PC-3 (cell line): Measurements from ENCODE around the gene CLDN4. TPM values are rescaled to one million over a fixed set of nuclear protein-coding genes. Genes with fewer than 3 reads are reported as not detected.

Source experiments
- ATAC-seq: fragments of 200-7000 bp; cut with Tn5 transposase; 2 replicates; pipeline ENCODE4 v1.9.1; 2020; ENCODE audit warnings: mild to moderate bottlenecking, moderate library complexity
- BruUV-seq: library from RNA; stranded (reverse); fragments of 400-500 nt; replicated peaks from 2 replicates; lab custom pipeline; 2021; lab: Mats Ljungman, UMichigan
- CTCF ChIA-PET: fragments of 300-600 bp; sonication (Branson Sonifier 250); formaldehyde crosslinking; loops from one replicate; lab custom pipeline; 2022; ENCODE audit warnings: antibody characterized with exemption; lab: Charles Lee
- POLR2A ChIA-PET: fragments of 300-600 bp; sonication (Branson Sonifier 250); formaldehyde crosslinking; loops from one replicate; lab custom pipeline; 2022; ENCODE audit warnings: antibody characterized with exemption; ENCODE audit not compliant: unreplicated experiment; lab: Charles Lee
- DNase-seq: peaks from one replicate; pipeline ENCODE4 v3.0.0-alpha.2; 2015
- H2AFZ ChIP-seq: fragments of 300-600 bp; sonication (generic); 2 replicates; pipeline ENCODE4 v1.6.0; 2016; ENCODE audit warnings: antibody characterized with exemption, low read length
- H3F3A ChIP-seq: fragments of 300-600 bp; sonication (generic); one replicate; pipeline ENCODE4 v1.6.0; 2017; ENCODE audit warnings: antibody characterized with exemption, low read length, control low read depth, mild to moderate bottlenecking; ENCODE audit not compliant: unreplicated experiment
- H3K27ac ChIP-seq: fragments of 300-600 bp; sonication (generic); 2 replicates; pipeline ENCODE4 v1.5.1; 2016; ENCODE audit warnings: mild to moderate bottlenecking, low read length
- H3K27me3 ChIP-seq: fragments of 300-600 bp; sonication (generic); 2 replicates; pipeline ENCODE4 v1.6.1; 2016; ENCODE audit warnings: low read length, mixed read lengths
- H3K36me3 ChIP-seq: fragments of 300-600 bp; sonication (generic); 2 replicates; pipeline ENCODE4 v1.6.1; 2016; ENCODE audit warnings: low read depth, mixed run types, low read length, mixed read lengths
- H3K4me1 ChIP-seq: fragments of 300-600 bp; sonication (generic); 2 replicates; pipeline ENCODE4 v1.5.1; 2016; ENCODE audit warnings: low read length; ENCODE audit not compliant: insufficient read depth
- H3K4me2 ChIP-seq: fragments of 300-600 bp; sonication (generic); 2 replicates; pipeline ENCODE4 v1.6.0; 2016; ENCODE audit warnings: low read length
- H3K4me3 ChIP-seq: fragments of 300-600 bp; sonication (generic); 2 replicates; pipeline ENCODE4 v1.5.1; 2016; ENCODE audit warnings: mild to moderate bottlenecking, low read length, mixed read lengths
- H3K79me2 ChIP-seq: fragments of 300-600 bp; sonication (generic); 2 replicates; pipeline ENCODE4 v1.6.1; 2017; ENCODE audit warnings: low read length, mixed read lengths
- H3K9ac ChIP-seq: fragments of 300-600 bp; sonication (generic); 2 replicates; pipeline ENCODE4 v1.6.0; 2016; ENCODE audit warnings: mild to moderate bottlenecking, low read length
- H3K9me2 ChIP-seq: fragments of 300-600 bp; sonication (generic); replicated peaks from 2 replicates; pipeline ENCODE4 v1.6.1; 2016; ENCODE audit warnings: mixed run types, low read length, mixed read lengths
- H3K9me3 ChIP-seq: fragments of 300-600 bp; sonication (generic); 2 replicates; pipeline ENCODE4 v1.6.1; 2016; ENCODE audit warnings: low read length, mixed read lengths
- H4K20me1 ChIP-seq: fragments of 300-600 bp; sonication (generic); 2 replicates; pipeline ENCODE4 v1.6.1; 2016; ENCODE audit warnings: low read length, mixed read lengths
- EZH2 ChIP-seq: fragments of 300-600 bp; sonication (generic); IDR thresholded peaks from one replicate; pipeline ENCODE4 v1.6.1; 2017; ENCODE audit warnings: antibody characterized with exemption, mild to moderate bottlenecking, low read length; ENCODE audit not compliant: unreplicated experiment
- EZH2phosphoT487 ChIP-seq: fragments of 300-600 bp; sonication (generic); IDR thresholded peaks from 2 replicates; pipeline ENCODE4 v1.6.1; 2018; ENCODE audit warnings: mild to moderate bottlenecking, antibody characterized with exemption, low read length, borderline replicate concordance
- intact Hi-C: fragments of 100-400 bp; cut with micrococcal nuclease; formaldehyde crosslinking; loops from 2 replicates; pipeline ENCODE4 v1.9.0; 2023
- total RNA-seq: library from RNA; depleted of rRNA; stranded (reverse); fragments of >200 nt; gene quantifications from 2 replicates; pipeline ENCODE4 v1.2.3, GENCODE V29; 2014
- TF ChIP-seq, protein P1 (sequence below): fragments of 300-600 bp; sonication (generic); conservative IDR thresholded peaks from 2 replicates; pipeline ENCODE4 v1.5.1; 2017; ENCODE audit warnings: antibody characterized with exemption, low read depth, mild to moderate bottlenecking, low read length

The CLDN4 gene
- total RNA-seq, 1 experiment from 2014 or later, result 656 TPM

DNA sequence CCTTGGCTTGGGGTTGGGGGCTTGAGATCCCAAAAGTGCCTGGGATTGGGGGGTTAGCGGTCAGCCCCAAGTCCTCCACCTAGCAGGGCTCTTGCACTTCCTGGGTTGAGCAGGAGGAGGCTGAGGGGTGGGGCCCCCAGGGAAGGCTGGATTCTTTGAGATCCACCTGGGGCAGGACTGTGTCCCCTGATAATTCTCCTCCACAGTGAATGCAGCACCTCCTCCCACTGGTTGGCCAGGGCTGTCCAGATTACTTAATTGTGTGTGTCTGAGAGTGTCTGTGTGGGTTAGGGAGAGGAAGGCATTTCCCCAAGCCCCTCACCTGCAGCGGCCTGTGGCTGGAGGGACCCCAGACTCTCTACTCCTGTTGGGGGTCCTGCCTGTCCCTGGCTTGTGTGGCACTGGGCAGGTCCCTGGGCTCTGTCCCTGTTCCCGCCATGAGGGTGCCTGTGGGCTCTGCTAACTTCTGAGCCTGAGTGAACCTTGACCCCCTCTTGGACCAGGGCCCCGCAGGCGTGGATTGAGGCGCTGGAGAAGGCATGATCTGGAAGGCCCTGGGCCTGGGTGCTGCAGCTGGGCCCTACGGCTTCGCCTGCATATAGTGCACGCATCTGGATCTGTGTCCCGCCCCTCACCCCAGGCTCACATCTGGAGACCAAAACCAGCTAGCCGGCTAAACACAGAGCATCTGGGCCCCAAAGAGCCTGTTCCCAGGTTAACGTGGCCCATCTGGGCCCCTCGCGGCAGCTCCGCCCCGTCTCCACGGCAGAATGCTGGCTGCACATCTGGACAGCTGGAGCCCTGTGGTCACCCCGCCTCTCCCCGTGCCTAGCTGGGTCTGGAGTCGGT lies 40.6 kb downstream of the CLDN4 start:
- POLR2A ChIA-PET, result no interaction called here
- no TSS peak for BruUV-seq
- Histone ChIP-seq H3K4me3 (no peak overlapping the region), H2AFZ (no peak overlapping the region), H3K4me2 (no peak overlapping the region), H4K20me1 (no peaks in the 10 kb centered on the region), H3K9me2 (no peaks in the 10 kb centered on the region), H3K27ac (no peak overlapping the region), H3F3A (no peaks in the 10 kb centered on the region), H3K9me3 (no peaks in the 10 kb centered on the region), H3K79me2 (no peaks in the 10 kb centered on the region), H3K4me1 (no peaks in the 10 kb centered on the region), H3K36me3 (no peaks in the 10 kb centered on the region), H3K27me3 (no peaks in the 10 kb centered on the region), H3K9ac (no peak overlapping the region)
- no peak for DNase-seq
- no peak for TF ChIP-seq EZH2
- no peak for TF ChIP-seq EZH2phosphoT487
- intact Hi-C loops, result no loop called here
- no peak for ATAC-seq
- CTCF ChIA-PET, result no interaction called here

DNA sequence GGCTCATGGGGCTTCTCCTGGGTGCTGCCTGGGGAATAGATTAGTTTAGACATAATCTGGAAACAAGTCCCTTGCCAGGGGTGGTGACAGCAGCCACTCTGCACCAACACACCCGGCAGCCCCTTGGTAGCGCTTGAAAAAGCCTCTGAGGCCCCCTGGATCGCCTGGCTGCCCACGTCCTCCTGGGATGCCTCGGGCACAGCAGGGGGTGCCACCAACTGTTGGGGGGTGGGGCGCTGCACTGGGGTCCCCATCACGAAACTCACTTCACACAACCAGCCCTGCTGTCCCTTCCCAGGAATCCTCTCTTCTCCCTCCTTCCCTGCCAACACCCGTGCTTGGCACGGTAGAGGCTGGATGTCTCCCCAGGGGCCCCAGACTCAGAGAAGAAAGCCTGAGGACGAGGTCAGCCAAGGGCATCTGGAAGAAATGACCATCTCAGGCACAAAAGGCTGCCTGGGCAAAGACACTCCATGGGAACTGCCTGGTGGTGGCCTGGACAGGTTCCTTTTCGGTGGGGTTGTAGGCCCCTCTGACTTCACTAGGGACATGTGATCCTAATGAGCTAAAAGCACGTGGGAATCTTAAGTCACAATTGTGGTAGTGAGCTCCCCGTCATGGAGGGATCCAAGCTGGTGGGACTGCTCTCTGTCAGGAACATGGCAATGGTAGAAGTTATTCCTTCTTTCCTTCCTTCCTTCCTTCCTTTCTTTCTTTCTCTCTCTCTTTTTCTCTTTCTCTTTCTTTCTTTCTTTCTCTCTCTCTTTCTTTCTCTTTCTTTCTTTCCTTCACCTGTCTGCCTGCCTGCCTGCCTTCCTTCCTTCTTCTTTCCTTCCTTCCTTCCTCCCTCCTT lies 41.5 kb downstream of the CLDN4 start:
- H3K9me3 ChIP-seq, result no peaks in the 10 kb centered on the region
- intact Hi-C loops, result no loop called here
- no TSS peak for BruUV-seq
- DNase-seq (no peak), ATAC-seq (no peak)
- ChIA-PET CTCF (no interaction called here), POLR2A (no interaction called here)
- no peak overlapping the region for H3K4me3 ChIP-seq
- H3K79me2 ChIP-seq, result no peaks in the 10 kb centered on the region
- no peaks in the 10 kb centered on the region for H3K27me3 ChIP-seq
- H3K4me1 ChIP-seq, result no peaks in the 10 kb centered on the region
- H3K9ac ChIP-seq, result no peak overlapping the region
- H3K36me3 ChIP-seq, result no peaks in the 10 kb centered on the region
- TF ChIP-seq EZH2phosphoT487 (no peak), EZH2 (no peak)
- TF ChIP-seq, protein P1, sequence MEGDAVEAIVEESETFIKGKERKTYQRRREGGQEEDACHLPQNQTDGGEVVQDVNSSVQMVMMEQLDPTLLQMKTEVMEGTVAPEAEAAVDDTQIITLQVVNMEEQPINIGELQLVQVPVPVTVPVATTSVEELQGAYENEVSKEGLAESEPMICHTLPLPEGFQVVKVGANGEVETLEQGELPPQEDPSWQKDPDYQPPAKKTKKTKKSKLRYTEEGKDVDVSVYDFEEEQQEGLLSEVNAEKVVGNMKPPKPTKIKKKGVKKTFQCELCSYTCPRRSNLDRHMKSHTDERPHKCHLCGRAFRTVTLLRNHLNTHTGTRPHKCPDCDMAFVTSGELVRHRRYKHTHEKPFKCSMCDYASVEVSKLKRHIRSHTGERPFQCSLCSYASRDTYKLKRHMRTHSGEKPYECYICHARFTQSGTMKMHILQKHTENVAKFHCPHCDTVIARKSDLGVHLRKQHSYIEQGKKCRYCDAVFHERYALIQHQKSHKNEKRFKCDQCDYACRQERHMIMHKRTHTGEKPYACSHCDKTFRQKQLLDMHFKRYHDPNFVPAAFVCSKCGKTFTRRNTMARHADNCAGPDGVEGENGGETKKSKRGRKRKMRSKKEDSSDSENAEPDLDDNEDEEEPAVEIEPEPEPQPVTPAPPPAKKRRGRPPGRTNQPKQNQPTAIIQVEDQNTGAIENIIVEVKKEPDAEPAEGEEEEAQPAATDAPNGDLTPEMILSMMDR, result no peak
- H4K20me1 ChIP-seq, result no peaks in the 10 kb centered on the region
- no peak overlapping the region for H3K27ac ChIP-seq
- no peak overlapping the region for H3K4me2 ChIP-seq
- no peaks in the 10 kb centered on the region for H3F3A ChIP-seq
- no peaks in the 10 kb centered on the region for H3K9me2 ChIP-seq
- H2AFZ ChIP-seq, result no peak overlapping the region

DNA sequence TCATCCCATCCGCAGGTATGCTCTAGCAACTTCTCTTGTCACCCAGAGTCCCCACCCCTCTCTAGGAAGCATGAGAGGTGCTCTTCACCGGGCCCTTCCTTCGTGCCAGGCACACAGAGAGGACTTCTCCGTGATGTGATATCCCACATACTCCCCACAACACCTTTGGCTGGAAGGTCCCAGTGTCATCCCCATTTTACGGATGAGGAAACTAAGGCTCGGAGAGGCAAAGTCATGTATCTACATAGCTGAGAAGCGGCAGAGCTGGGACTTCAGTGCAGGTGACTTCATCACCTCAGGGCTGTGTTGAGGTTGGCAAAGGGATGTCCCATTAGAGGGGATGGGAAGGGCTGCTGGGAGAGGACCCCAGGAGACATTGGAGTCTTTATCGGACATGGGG lies 45.6 kb downstream of the CLDN4 start:
- intact Hi-C loops, result no loop called here
- H3K79me2 ChIP-seq, result no peaks in the 10 kb centered on the region
- H3K4me2 ChIP-seq, result no peak overlapping the region
- POLR2A ChIA-PET, result no interaction called here
- H2AFZ ChIP-seq, result no peak overlapping the region
- no peak overlapping the region for H3K9ac ChIP-seq
- TF ChIP-seq EZH2phosphoT487, result no peak
- TF ChIP-seq, protein P1, result no peak
- no peak for TF ChIP-seq EZH2
- BruUV-seq, result no TSS peak
- no peaks in the 10 kb centered on the region for H3K27me3 ChIP-seq
- no peak for DNase-seq
- H3F3A ChIP-seq, result no peaks in the 10 kb centered on the region
- CTCF ChIA-PET, result no interaction called here
- no peaks in the 10 kb centered on the region for H3K36me3 ChIP-seq
- H3K4me3 ChIP-seq, result no peak overlapping the region
- no peaks in the 10 kb centered on the region for H3K9me2 ChIP-seq
- no peak overlapping the region for H3K27ac ChIP-seq
- no peaks in the 10 kb centered on the region for H4K20me1 ChIP-seq
- H3K9me3 ChIP-seq, result no peaks in the 10 kb centered on the region
- H3K4me1 ChIP-seq, result no peaks in the 10 kb centered on the region
- ATAC-seq, result no peak
